Neutrophil (primary cell): ENCODE measurements around the gene PMFBP1.

Source experiments
- H3K27ac ChIP-seq: fragments of 200-600 bp; sonication (generic); 2 replicates; pipeline ENCODE4 v1.5.1; 2016; ENCODE audit warnings: mild to moderate bottlenecking, moderate library complexity
- H3K27me3 ChIP-seq: fragments of 200-600 bp; sonication (generic); 2 replicates; pipeline ENCODE4 v1.6.0; 2016; ENCODE audit warnings: mild to moderate bottlenecking
- H3K36me3 ChIP-seq: fragments of 200-600 bp; sonication (generic); 2 replicates; pipeline ENCODE4 v1.5.1; 2017
- H3K4me1 ChIP-seq, 2 experiments: fragments of 200-600 bp in 1 of 2; sonication (generic) in 1 of 2; 1 replicate in 1 of 2; 2 replicates in 1 of 2; pipeline versions ENCODE4 v1.5.1 to v1.6.1; 2013 to 2016; ENCODE audit warnings: low read depth in 1 of 2, low read length in 1 of 2, mild to moderate bottlenecking in 1 of 2, moderate library complexity in 1 of 2; ENCODE audit not compliant: control insufficient read depth in 1 of 2, insufficient read depth in 1 of 2
- H3K4me3 ChIP-seq, 2 experiments: fragments of 200-600 bp in 1 of 2; sonication (generic) in 1 of 2; 1 replicate in 1 of 2; 2 replicates in 1 of 2; pipeline ENCODE4 v1.5.1; 2013 to 2016; ENCODE audit warnings: low read depth in 1 of 2, low read length in 1 of 2, mild to moderate bottlenecking in 1 of 2, moderate library complexity in 1 of 2
- H3K9me3 ChIP-seq: fragments of 200-600 bp; sonication (generic); 2 replicates; pipeline ENCODE4 v1.5.1; 2016
- CTCF ChIP-seq: fragments of 200-600 bp; sonication (generic); IDR thresholded peaks from 2 replicates; pipeline ENCODE4 v1.5.1; 2016; ENCODE audit warnings: antibody characterized with exemption

The PMFBP1 gene

GRCh38 chr16:72214821-72215220, 42.9 kb upstream of the PMFBP1 start:
- Histone ChIP-seq H3K4me3 (no peak overlapping the region), H3K27ac (no peak overlapping the region), H3K27me3 (no peaks in the 10 kb centered on the region), H3K4me1 (no peaks in the 10 kb centered on the region), H3K9me3 (no peaks in the 10 kb centered on the region), H3K36me3 (no peaks in the 10 kb centered on the region)
- no peak for TF ChIP-seq CTCF

GRCh38 chr16:72211110-72211509, 39.2 kb upstream of the PMFBP1 start:
- Histone ChIP-seq H3K9me3 (no peaks in the 10 kb centered on the region), H3K27ac (no peak overlapping the region), H3K4me1 (no peaks in the 10 kb centered on the region), H3K27me3 (no peaks in the 10 kb centered on the region), H3K36me3 (no peaks in the 10 kb centered on the region), H3K4me3 (no peak overlapping the region)
- no peak for TF ChIP-seq CTCF

- H3K36me3 ChIP-seq = no peaks in the 10 kb centered on the region
- no peak overlapping the region for H3K4me3 ChIP-seq
- no peaks in the 10 kb centered on the region for H3K4me1 ChIP-seq
- no peaks in the 10 kb centered on the region for H3K27me3 ChIP-seq
- no peaks in the 10 kb centered on the region for H3K9me3 ChIP-seq
- no peak for TF ChIP-seq CTCF
- H3K27ac ChIP-seq = no peak overlapping the region
Observed at GRCh38 chr16:72210555-72210954, 38.6 kb upstream of the PMFBP1 start.

- Histone ChIP-seq H3K27me3 (no peaks in the 10 kb centered on the region), H3K9me3 (no peaks in the 10 kb centered on the region), H3K27ac (no peak overlapping the region), H3K4me1 (no peaks in the 10 kb centered on the region), H3K36me3 (no peaks in the 10 kb centered on the region), H3K4me3 (no peak overlapping the region)
- TF ChIP-seq CTCF = no peak
Observed at GRCh38 chr16:72210072-72210471, 38.1 kb upstream of the PMFBP1 start.

- Histone ChIP-seq H3K27ac (no peak overlapping the region), H3K4me3 (no peak overlapping the region), H3K27me3 (no peaks in the 10 kb centered on the region), H3K36me3 (no peaks in the 10 kb centered on the region), H3K9me3 (no peaks in the 10 kb centered on the region), H3K4me1 (peaks cover 30 to 32% of the 10 kb centered on the region in 2 experiments)
- no peak for TF ChIP-seq CTCF
Observed at GRCh38 chr16:72206299-72206698, 34.3 kb upstream of the PMFBP1 start.

GRCh38 chr16:72203401-72203800, 31.4 kb upstream of the PMFBP1 start:
- Histone ChIP-seq H3K9me3 (no peaks in the 10 kb centered on the region), H3K27me3 (no peaks in the 10 kb centered on the region), H3K27ac (peak overlapping the region; percentile 96), H3K4me3 (peak overlapping the region; percentile 29 to 32), H3K4me1 (peaks cover 31 to 36% of the 10 kb centered on the region in 2 experiments), H3K36me3 (no peaks in the 10 kb centered on the region)
- TF ChIP-seq CTCF = no peak
